ENCODE results near the gene PLPP7.

The PLPP7 gene

GRCh38 chr9:131303381-131304321, 14.1 kb downstream of the PLPP7 start:
- DNase-seq (ENCODE audit: low read depth in 3 of 3): no peak

GRCh38 chr9:131304676-131305355, 15.3 kb downstream of the PLPP7 start:
- DNase-seq (ENCODE audit: low read depth in 3 of 3): no peak

GRCh38 chr9:131306397-131307004, 17.0 kb downstream of the PLPP7 start:
- no peak for DNase-seq (ENCODE audit: low read depth in 3 of 3)

- DNase-seq (ENCODE audit: low read depth in 3 of 3): no peak
Observed at GRCh38 chr9:131307974-131308373, 18.5 kb downstream of the PLPP7 start.

DNA sequence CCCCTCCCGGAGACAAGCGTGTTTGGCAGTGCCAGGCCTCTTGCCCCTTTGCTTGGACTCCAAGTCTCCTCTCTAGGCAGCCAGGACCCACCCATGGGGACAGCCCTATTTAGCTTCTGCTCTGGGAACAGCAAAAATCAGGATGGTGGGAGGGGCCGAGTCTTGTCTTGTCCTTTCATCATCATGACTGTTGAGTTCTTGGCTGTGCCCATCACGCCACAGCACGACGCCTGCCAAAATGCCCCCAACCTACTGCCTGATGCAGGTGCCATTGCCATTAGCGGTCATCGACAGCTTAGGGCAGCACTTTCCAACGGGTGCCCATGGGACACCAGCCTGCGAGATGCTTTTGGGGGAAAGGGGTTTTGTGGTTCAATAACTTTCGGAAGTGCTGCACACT, 18.9 kb downstream of the PLPP7 start:
- DNase-seq (ENCODE audit: low read depth in 3 of 3): no peak

GRCh38 chr9:131308906-131309529, 19.5 kb downstream of the PLPP7 start:
- no peak for DNase-seq (ENCODE audit: low read depth in 3 of 3)

DNA sequence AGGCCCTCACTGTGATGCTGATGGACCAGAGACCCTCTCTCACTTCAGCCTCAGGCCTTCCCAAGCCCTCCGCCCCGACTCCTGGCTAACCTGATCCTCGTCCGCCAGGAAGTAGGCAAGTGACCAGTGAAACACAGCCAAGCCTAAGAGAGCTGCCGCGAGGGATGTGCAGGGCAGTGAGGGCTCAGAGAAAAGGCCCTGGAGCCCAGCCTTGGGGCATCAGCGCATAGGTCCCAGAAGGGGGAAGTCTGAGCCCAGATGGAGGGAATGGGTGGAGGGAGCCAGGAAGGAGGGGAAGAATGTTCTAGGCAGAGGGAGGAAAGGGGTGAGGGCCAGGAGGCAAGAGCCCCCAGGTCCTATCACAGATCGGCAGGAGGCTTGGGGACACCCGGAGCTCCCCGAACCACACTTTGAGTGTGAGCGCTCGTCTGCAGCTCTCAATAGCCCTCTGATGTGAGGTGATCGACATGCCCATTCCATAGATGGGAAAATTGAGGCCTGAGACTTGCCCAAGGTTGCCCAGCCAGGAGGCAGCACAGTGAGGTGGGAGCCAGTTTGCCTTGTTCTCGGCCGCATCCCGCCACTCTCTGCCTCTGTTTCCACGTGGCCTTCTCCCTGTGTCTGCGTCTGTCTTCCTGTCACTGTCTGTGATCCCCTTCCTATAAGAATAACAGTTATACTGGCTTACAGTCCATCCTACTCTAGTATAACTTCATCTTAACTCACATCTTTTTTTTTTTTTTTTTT, 20.2 kb downstream of the PLPP7 start:
- no peak for DNase-seq (ENCODE audit: low read depth in 3 of 3)

- peak; percentile 17 to 60 (median 22) for DNase-seq (ENCODE audit: low read depth in 3 of 3)
Observed at GRCh38 chr9:131310833-131311554, 21.5 kb downstream of the PLPP7 start.

- DNase-seq (ENCODE audit: low read depth in 3 of 3): no peak
Observed at GRCh38 chr9:131312246-131312645, 22.7 kb downstream of the PLPP7 start.

DNA sequence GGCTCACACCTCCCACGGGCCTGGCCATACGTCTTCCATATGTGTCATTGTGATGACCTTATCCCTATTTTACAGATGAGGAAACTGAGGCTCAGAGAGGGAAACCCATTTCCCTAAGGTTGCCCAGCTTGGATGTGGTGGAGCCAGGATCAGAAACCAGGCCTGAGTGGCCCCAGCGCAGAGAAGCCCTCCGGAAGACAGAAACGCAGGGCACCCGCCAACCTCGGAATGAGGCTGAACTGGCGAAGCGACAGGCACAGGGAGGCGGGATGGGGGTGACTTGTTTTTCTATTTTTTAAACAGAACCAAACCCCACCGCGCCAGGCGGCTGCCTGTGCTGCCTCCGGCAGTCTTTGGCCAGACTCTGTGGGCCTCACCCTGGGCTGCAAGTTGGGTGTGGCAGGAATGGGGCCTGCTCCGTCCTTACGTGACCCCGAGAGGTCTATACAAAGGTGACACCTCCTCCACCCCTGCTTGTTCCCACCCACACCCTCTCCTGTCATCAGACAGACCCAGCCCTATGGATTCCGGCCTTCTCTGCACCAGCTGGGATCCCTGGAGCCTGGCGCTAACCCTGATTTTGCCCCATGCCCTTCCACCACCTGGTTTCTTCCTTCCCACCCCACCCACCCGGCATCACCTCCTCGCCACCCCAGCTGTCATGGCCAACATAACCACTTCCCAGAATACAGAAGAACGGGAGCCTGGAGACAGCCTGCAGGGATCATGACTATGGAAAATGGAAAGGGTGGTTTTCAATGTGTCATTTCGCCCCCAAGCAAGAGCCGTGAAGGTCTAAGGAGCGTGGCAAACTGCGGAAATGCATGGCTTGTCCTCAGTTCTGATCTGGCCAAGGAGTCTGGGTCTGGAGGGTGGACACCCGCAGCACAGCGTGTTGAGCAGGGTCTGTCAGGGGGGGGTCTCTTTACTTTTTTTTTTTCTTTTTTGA, 23.6 kb downstream of the PLPP7 start:
- DNase-seq (ENCODE audit: low read depth in 3 of 3): no peak

DNA sequence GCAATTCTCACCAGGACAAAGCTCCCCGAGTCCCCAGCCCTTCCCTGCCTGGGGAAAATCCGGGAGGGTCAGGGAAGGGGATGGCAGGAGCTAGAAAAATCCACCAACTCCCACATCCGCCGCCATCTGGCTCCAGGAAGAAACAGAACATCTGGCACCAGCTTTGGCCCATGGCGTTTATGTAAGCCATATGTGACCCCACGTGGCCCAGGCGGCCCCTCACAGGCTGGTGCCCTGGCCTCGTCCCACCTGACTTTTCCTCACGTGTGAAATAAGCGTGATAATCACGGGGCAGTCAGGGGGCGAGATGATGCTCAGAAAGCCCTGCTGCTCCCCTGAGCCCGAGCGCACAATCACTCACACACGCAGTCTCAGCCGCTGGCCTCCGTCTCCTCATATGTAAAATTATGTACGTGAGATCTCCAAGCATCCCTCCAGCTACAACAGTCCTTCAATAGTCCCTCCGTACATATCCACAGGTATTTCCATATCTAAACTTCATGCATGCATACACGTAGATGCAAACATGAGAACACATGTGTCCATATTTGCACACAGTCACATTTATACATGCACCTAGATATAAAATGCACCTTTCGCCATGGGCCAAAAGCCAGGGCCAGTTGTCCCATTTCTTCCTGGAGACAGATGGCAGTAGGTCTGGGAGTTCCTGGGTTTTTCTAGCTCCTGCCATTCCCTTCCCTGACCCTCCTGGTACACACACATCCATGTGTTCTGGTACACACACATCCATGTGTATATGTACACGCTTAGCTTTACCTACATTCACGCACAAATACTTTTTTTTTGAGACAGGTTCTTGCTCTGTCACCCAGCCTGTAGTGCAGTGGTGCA, 28.9 kb downstream of the PLPP7 start:
- DNase-seq (ENCODE audit: low read depth in 3 of 3): no peak

DNA sequence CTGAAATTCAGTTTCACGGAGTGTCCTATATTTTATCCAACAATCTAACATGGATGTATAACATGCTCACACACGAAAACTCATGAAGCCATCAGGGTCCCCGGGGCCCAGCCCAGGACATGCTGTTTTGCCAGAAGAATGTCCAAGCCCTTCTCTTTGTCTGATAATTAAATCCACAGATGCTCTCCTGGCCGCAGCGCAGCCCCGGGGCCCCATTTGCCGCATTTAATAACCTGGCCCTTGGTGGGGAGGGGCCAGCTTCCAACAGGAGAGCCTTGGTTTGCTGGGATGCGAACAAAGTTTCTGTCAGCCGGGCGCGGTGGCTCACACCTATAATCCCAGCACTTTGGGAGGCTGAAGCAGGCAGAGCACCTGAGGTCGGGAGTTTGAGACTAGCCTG, 30.0 kb downstream of the PLPP7 start:
- no peak for DNase-seq (ENCODE audit: low read depth in 3 of 3)

DNA sequence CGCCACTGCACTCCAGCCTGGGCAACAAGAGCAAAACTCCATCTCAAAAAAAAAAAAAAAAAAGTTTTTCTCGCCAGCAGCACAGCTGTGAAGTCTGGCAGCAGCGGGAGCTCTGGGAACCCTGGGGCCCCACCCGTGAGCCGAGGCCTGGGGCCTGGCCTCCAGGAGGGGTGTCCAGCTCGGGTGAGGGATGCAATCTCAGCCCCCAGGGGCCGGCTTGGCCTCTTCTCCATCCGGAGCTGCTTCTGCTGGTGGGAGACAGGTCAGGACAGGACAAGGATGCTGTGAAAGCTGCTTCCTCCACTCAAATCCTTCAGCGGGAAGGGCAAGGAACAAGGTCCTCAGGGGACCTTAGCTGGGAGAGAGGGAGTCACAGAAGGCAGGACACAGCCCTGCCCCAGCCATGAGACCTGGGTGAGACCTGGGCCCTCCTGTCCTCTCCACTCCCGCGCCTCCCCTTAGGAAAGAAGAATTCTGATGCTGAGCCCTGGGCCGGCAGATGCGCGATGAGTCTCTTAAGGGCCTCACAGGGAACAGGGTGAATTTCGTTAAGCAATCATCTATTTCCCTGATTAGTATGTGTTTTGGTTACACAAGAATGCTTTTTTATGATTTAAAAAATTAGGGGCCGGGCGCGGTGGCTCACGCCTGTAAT, 30.6 kb downstream of the PLPP7 start:
- no peak for DNase-seq (ENCODE audit: low read depth in 3 of 3)

GRCh38 chr9:131323629-131324028, 34.1 kb downstream of the PLPP7 start:
- no peak for DNase-seq (ENCODE audit: low read depth in 3 of 3)

DNA sequence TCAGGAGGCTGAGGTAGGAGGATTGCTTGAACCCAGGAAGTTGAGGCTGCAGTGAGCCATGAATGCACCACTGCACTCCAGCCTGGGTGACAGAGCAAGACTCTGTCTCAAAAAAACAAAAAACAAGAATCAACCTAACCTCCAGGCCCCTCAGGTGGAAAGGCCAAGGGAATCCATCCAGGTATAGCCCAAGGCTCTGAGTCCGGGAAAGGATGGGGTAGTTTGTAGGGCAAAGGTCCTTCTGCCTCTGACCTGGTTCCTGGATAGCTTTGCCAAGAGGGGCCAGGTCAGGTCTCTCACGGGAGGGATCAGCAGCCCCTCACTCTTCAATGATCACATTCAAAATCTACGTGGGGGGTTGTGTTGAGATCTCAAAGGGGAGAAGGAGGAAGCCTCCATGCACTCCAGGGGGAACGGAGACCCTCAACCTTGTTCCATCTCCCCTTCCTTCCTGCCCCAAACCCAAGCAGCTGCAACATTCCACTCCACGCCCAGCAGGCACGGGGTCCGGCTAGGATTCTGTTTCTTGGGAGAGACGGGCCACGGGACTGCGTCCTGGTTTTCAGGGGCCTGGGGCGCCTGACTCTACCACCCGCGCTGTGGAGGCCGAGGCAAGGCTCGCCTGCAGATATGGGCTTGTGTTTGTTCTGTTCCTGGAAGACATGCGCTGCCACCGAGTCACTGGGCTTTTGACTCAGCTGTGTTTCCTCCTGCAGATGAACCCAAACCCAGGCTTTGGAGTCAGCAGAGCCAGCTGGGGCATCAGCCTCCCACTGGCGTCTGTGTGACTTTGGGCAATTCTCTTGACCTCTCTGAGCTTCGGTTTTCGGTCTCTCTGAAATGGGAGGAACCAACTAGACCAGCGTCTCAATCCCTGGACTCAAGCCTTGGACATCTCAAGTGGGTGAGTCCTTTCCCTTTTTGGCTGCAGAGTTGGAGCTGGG, 35.5 kb downstream of the PLPP7 start:
- no peak for DNase-seq (ENCODE audit: low read depth in 3 of 3)

- no peak for DNase-seq (ENCODE audit: low read depth in 3 of 3)
Observed at GRCh38 chr9:131329241-131329641, 39.7 kb downstream of the PLPP7 start.
